Heart left ventricle (tissue), 16 donors: Measurements from ENCODE around the gene SHROOM3. TPM values are rescaled to one million over a fixed set of nuclear protein-coding genes. Genes with fewer than 3 reads are reported as not detected.

ENCODE experiments used
- ATAC-seq, 4 donors: fragments of 200-7000 bp; cut with Tn5 transposase; one replicate each; pipeline ENCODE4 v1.9.1; 2020 to 2022; ENCODE audit warnings: moderate library complexity in 4 of 4, mild to moderate bottlenecking in 3 of 4, moderate number of reproducible peaks in 1 of 4
- DNase-seq, 5 donors: peaks; one replicate each; pipeline ENCODE4 v3.0.0-alpha.2; 2020
- H3K27ac ChIP-seq, 12 donors: fragments of 200-600 bp; sonication (generic) in 4 of 12; one replicate each; pipeline versions ENCODE4 v1.5.0 to v1.8.0; 2016 to 2022; ENCODE audit warnings: mild to moderate bottlenecking in 2 of 12
- H3K27me3 ChIP-seq, 9 donors: fragments of 200-600 bp; sonication (generic) in 2 of 9; one replicate each; pipeline versions ENCODE4 v1.5.1 to v1.8.0; 2016 to 2022; ENCODE audit warnings: mild to moderate bottlenecking in 3 of 9
- H3K36me3 ChIP-seq, 9 donors: fragments of 200-600 bp; sonication (generic) in 2 of 9; one replicate each; pipeline versions ENCODE4 v1.5.0 to v1.8.0; 2018 to 2022; ENCODE audit warnings: mild to moderate bottlenecking in 2 of 9
- H3K4me1 ChIP-seq, 12 donors: fragments of 200-600 bp; sonication (generic) in 4 of 12; one replicate each; pipeline versions ENCODE4 v1.5.0 to v1.8.0; 2016 to 2022; ENCODE audit warnings: mild to moderate bottlenecking in 3 of 12
- H3K4me3 ChIP-seq, 12 donors: fragments of 200-600 bp; sonication (generic) in 4 of 12; one replicate each; pipeline versions ENCODE4 v1.5.0 to v1.8.0; 2017 to 2022; ENCODE audit warnings: mild to moderate bottlenecking in 9 of 12, moderate library complexity in 4 of 12
- H3K9me3 ChIP-seq, 12 donors: fragments of 200-600 bp; sonication (generic) in 4 of 12; one replicate each; pipeline versions ENCODE4 v1.5.0 to v1.8.0; 2016 to 2022; ENCODE audit warnings: mild to moderate bottlenecking in 1 of 12
- CTCF ChIP-seq, 12 donors: fragments of 200-600 bp; sonication (generic) in 4 of 12; IDR thresholded peaks; one replicate each; pipeline versions ENCODE4 v1.5.0 to v1.8.0; 2018 to 2022; ENCODE audit warnings: antibody characterized with exemption in 12 of 12, mild to moderate bottlenecking in 5 of 12
- POLR2A ChIP-seq, 2 donors: fragments of 450-650 bp; IDR thresholded peaks; one replicate each; pipeline ENCODE4 v1.6.1; 2017; ENCODE audit warnings: antibody characterized with exemption in 2 of 2, mild to moderate bottlenecking in 2 of 2, moderate library complexity in 2 of 2
- WGBS, 4 donors: extraction: QIAGEN DNeasy Blood & Tissue Kit in 2 of 4; methylation state at CpG; one replicate each; pipeline versions ENCODE4 v1.1.5 to v1.1.7; 2013 to 2018; 5-methylcytosine and 5-hydroxymethylcytosine counted together
- intact Hi-C, 10 donors: fragments of 100-400 bp; cut with DNase I; formaldehyde crosslinking; loops; one replicate each; pipeline versions ENCODE4 v1.11.1 to v1.14.2; 2022
- polyA plus RNA-seq, 2 donors: library from polyadenylated mRNA; stranded (reverse); fragments of 200-250 nt; gene quantifications; one replicate each; pipeline ENCODE4 v1.2.3, GENCODE V29; 2013
- total RNA-seq, 9 donors: library from RNA; depleted of rRNA in 2 of 9; stranded (reverse); fragments of >200 nt in 2 of 9; fragmentation: NEBNext Ultra II Directional in 3 of 9; extraction: Animal tissue kit (Norgen Biotek cat#: 25700) in 3 of 9; gene quantifications; one replicate each; pipeline versions ENCODE4 v1.1.0 to v1.2.4, GENCODE V29; 2016 to 2023
- donor health status: ischemic (EF 13 %, LVEDD 7.1; RV severe dilation, severe dysfunction).
- donor health status: healthy with polysubstance abuse.
- donor health status: DM: no; HTN: yes; CAD: no.
- donor health status: DM: no; HTN: no; CAD: no.
- donor health status: ischemic (EF 25% LVEDD 6.9; RV normal size, moderate dysfunction).
- donor health status: ischemic (EF 25% LVEDD 5.7; RV mildly dilated, moderate dysfunction).
- donor health status: healthy.
- donor health status: DM: yes; HTN: yes; CAD: no.
- donor health status: ischemic (EF 35%, LVEDD 5.7; RV mildly dilated, moderate dysfunction).
- donor health status: nonischemic (EF 11% LVEDD 7.7; RV severe dilation, severe dysfunction).
- donor health status: DM: yes; HTN: yes; CAD: no.
- donor health status: PGD.
- donor health status: ischemic (EF 29% LVEDD 5.4; RV normal size, mild dysfunction).
- donor health status: nonischemic (EF 23%, LVEDD 6.1; RV moderate dilation, normal function).

Gene SHROOM3
- total and polyA plus RNA-seq, 11 donors, result 4.6 to 38.5 (median 20.3) TPM

GRCh38 chr4:76514087-76514486 lies 79.1 kb downstream of the SHROOM3 start:
- no peak for ATAC-seq
- Histone ChIP-seq H3K36me3 (no peaks in the 10 kb centered on the region), H3K4me1 (peaks cover 0 to 8% (median 0%) of the 10 kb centered on the region in 12 donors), H3K4me3 (no peak overlapping the region), H3K27ac (no peak overlapping the region), H3K9me3 (peaks cover 0 to 10% (median 0%) of the 10 kb centered on the region in 12 donors), H3K27me3 (no peaks in the 10 kb centered on the region)
- no peak for TF ChIP-seq POLR2A (IDR thresholded peaks at IDR 0.05)
- TF ChIP-seq CTCF (IDR thresholded peaks at IDR 0.05), result no peak
- intact Hi-C loops, result loop anchor here in 9 of 10 donors (5.0 to 10.0 kb wide), 9 partner anchors 141 to 841 kb away; partner anchors contain the start of gene SEPTIN11 (in 1 of the 9)
- DNase-seq, result no peak

DNA sequence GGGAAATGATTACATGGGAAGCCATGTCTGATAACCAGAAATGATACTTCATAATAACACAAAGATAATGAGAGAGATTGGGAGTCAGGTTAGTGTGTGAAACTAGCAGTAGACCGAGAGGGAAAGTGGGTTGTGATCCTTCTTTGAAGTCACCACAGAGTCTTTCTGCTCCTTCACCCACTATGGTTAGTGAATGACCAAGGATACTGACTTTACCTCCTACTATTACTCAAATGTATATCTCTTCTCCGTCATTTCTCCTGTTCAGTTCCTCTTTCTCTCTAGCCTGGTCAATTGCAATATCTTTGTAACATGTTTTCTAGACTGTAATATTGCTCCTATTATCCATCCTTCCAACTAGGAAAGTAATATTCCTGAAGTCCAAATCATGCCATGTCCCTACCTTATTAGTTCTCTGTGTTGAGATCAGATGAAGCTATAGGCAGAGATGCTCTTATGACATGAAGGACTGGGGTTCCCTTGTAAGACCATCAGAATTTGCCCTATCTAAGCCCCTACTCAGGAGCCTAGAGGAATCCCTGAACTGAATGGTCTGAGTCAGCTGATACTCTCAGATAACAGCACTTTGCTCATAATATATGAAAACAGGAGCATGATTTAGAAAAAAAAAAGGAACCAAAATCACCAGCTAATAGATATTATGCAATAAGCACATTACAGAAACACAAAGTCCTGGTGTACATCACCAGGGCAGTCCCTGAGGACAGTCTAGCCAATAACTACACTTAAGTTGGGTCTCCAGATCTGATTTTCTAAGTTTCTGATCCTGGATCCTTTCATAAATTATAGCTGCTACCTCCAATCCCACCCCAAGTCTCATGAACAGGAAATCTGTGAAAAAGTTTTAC lies 81.2 kb downstream of the SHROOM3 start:
- ATAC-seq, result no peak
- Histone ChIP-seq H3K4me3 (no peak overlapping the region), H3K36me3 (no peaks in the 10 kb centered on the region), H3K27ac (no peak overlapping the region), H3K4me1 (peaks cover 0 to 8% (median 0%) of the 10 kb centered on the region in 12 donors), H3K27me3 (no peaks in the 10 kb centered on the region), H3K9me3 (peaks cover 0 to 14% (median 0%) of the 10 kb centered on the region in 12 donors)
- TF ChIP-seq POLR2A (IDR thresholded peaks at IDR 0.05) (no peak), CTCF (IDR thresholded peaks at IDR 0.05) (no peak)
- 89 to 94% (median 93%) methylated on average over 2 of the region's 2 CpGs for WGBS, 4 donors
- DNase-seq, result no peak
- intact Hi-C loops, result loop anchor here in 7 of 10 donors (5.0 to 10.0 kb wide), 5 partner anchors 139 to 839 kb away; no protein-coding TSS in a partner anchor

DNA sequence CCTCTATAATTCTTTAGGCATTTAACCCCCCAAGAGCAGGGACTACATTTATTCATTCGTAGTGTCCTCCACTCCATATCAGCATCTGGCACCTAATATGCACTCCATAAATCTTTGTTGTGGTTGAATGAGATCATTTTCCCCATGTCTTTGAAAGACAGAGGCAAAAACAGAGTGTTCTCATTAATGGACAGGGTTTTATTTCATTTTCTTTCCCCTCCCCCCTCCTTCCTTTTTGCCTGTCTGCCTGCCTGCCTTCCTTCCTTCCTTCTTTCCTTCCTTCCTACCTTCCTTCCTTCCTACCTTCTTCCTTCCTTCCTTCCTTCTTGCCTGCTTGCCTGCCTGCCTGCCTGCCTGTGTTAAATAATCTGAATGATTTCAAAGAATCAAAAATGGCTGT lies 83.2 kb downstream of the SHROOM3 start:
- DNase-seq (no peak), ATAC-seq (no peak)
- Histone ChIP-seq H3K4me1 (peaks cover 0 to 8% (median 0%) of the 10 kb centered on the region in 12 donors), H3K36me3 (no peaks in the 10 kb centered on the region), H3K27ac (no peak overlapping the region), H3K4me3 (no peak overlapping the region), H3K9me3 (peaks cover 0 to 26% (median 2%) of the 10 kb centered on the region in 12 donors), H3K27me3 (no peaks in the 10 kb centered on the region)
- 51 to 67% (median 58%) methylated on average over 1 of the region's 1 CpG for WGBS, 4 donors
- TF ChIP-seq POLR2A (IDR thresholded peaks at IDR 0.05) (no peak), CTCF (IDR thresholded peaks at IDR 0.05) (no peak)
- intact Hi-C loops, result loop anchor here in 7 of 10 donors (5.0 to 10.0 kb wide), 5 partner anchors 137 to 837 kb away; no protein-coding TSS in a partner anchor

DNA sequence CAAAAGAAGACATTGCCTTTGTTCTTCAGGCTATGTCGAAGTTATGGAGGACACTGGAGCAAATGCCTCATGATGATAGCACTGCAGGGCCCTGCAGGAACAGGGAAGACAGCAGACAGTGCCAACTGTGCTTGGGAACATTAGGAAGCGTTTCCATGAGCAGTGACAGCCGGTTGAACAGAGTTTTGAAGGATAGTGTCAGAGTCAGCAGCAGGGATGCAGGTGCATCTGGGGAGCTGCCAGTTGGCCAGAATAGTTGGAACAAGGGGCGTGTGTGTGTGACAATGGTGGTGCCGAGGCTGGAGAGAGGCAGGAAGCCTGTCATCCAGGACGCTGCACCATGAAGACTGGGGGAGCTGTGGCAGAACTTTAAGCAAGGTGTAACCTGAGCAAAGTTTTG lies 88.6 kb downstream of the SHROOM3 start:
- Histone ChIP-seq H3K27me3 (no peaks in the 10 kb centered on the region), H3K9me3 (peaks cover 0 to 16% (median 2%) of the 10 kb centered on the region in 12 donors), H3K4me3 (no peak overlapping the region), H3K36me3 (no peaks in the 10 kb centered on the region), H3K4me1 (peaks cover 0 to 18% (median 7%) of the 10 kb centered on the region in 12 donors), H3K27ac (peak overlapping the region in 6 of 12 donors; percentile 0 to 49 (median 11))
- TF ChIP-seq POLR2A (IDR thresholded peaks at IDR 0.05) (no peak), CTCF (IDR thresholded peaks at IDR 0.05) (no peak)
- ATAC-seq (peak; percentile 32 to 70 (median 54)), DNase-seq (peak in 4 of 5 donors; percentile 7 to 62 (median 34))
- 32 to 50% (median 41%) methylated on average over 6 of the region's 6 CpGs for WGBS, 4 donors
- intact Hi-C loops, result loop anchor here in 4 of 10 donors (5.0 to 10.0 kb wide), 3 partner anchors 61 to 214 kb away; no protein-coding TSS in a partner anchor
